Gastrocnemius medialis (tissue), 4 donors: ENCODE measurements around the gene GCLC.

Experiments
- CTCF ChIP-seq, 5 experiments: fragments of 450-650 bp in 3 of 5; fragments of 200-600 bp in 2 of 5; sonication (generic) in 2 of 5; IDR thresholded peaks in 4 of 5; conservative IDR thresholded peaks in 1 of 5; 1 replicate in 4 of 5; 2 replicates in 1 of 5; pipeline ENCODE4 v1.5.1; 2016 to 2019; ENCODE audit warnings: antibody characterized with exemption in 5 of 5, mild to moderate bottlenecking in 3 of 5, moderate library complexity in 3 of 5
- POLR2A ChIP-seq, 2 donors: fragments of 450-650 bp; IDR thresholded peaks; one replicate each; pipeline ENCODE4 v1.6.1; 2017; ENCODE audit warnings: antibody characterized with exemption in 2 of 2, mild to moderate bottlenecking in 2 of 2, moderate library complexity in 2 of 2

GRCh38 chr6:53581173-53581773, 36.4 kb upstream of the GCLC start:
- TF ChIP-seq CTCF (IDR thresholded peaks at IDR 0.05 in 4 of 5, conservative IDR thresholded peaks at IDR 0.05 in 1 of 5) (no peak), POLR2A (IDR thresholded peaks at IDR 0.05) (no peak)
